CD8-positive, alpha-beta memory T cell (primary cell): ENCODE measurements around the gene PCNX4. TPM values are rescaled to one million over a fixed set of nuclear protein-coding genes. Genes with fewer than 3 reads are reported as not detected.

Experiments
- CTCF ChIA-PET: fragments of 350-600 bp; sonication (Branson Sonifier 250); formaldehyde crosslinking; loops from one replicate; lab custom pipeline; 2021; ENCODE audit warnings: antibody characterized with exemption; lab: Charles Lee
- POLR2A ChIA-PET: fragments of 350-600 bp; sonication (Branson Sonifier 250); formaldehyde crosslinking; loops from one replicate; lab custom pipeline; 2021; ENCODE audit warnings: antibody characterized with exemption; lab: Charles Lee
- DNase-seq, 5 donors: peaks; one replicate each; pipeline versions ENCODE4 v3.0.0 to v3.0.0-alpha.2; 2020 to 2022; ENCODE audit warnings: mixed read lengths in 1 of 5
- H3K27ac ChIP-seq: one replicate; pipeline ENCODE4 v1.7.0; 2013; ENCODE audit warnings: low read depth, mild to moderate bottlenecking, low read length, moderate library complexity
- H3K27me3 ChIP-seq: 2 replicates; pipeline ENCODE4 v1.7.0; 2013; ENCODE audit warnings: low read length, mild to moderate bottlenecking; ENCODE audit not compliant: insufficient read depth, poor library complexity, severe bottlenecking
- H3K36me3 ChIP-seq: 2 replicates; pipeline ENCODE4 v1.7.0; 2013; ENCODE audit warnings: mild to moderate bottlenecking, low read length, moderate library complexity; ENCODE audit not compliant: insufficient read depth
- H3K4me1 ChIP-seq: 2 replicates; pipeline ENCODE4 v1.7.0; 2013; ENCODE audit warnings: mild to moderate bottlenecking, low read length, moderate library complexity; ENCODE audit not compliant: insufficient read depth
- H3K4me3 ChIP-seq: 2 replicates; pipeline ENCODE4 v1.7.0; 2013; ENCODE audit warnings: mild to moderate bottlenecking, low read length
- H3K9me3 ChIP-seq: 2 replicates; pipeline ENCODE4 v1.7.0; 2013; ENCODE audit warnings: mild to moderate bottlenecking, low read length
- H3K27ac Mint-ChIP-seq, 8 donors: one replicate each; pipeline ENCODE4 v1.8.0; 2020 to 2021; ENCODE audit warnings: mixed read lengths in 8 of 8, mild to moderate bottlenecking in 6 of 8, inconsistent platforms in 3 of 8, moderate library complexity in 3 of 8
- H3K27me3 Mint-ChIP-seq, 2 donors: one replicate each; pipeline ENCODE4 v1.8.0; 2020 to 2021; ENCODE audit warnings: mixed read lengths in 2 of 2, mild to moderate bottlenecking in 1 of 2, moderate library complexity in 1 of 2
- H3K36me3 Mint-ChIP-seq, 3 donors: one replicate each; pipeline ENCODE4 v1.8.0; 2020 to 2021; ENCODE audit warnings: mixed read lengths in 3 of 3, inconsistent platforms in 1 of 3, mild to moderate bottlenecking in 1 of 3
- H3K4me1 Mint-ChIP-seq, 3 donors: one replicate each; pipeline ENCODE4 v1.8.0; 2020 to 2021; ENCODE audit warnings: mixed read lengths in 3 of 3, inconsistent platforms in 1 of 3, mild to moderate bottlenecking in 1 of 3
- H3K4me3 Mint-ChIP-seq, 7 donors: one replicate each; pipeline ENCODE4 v1.8.0; 2020 to 2021; ENCODE audit warnings: mixed read lengths in 7 of 7, mild to moderate bottlenecking in 6 of 7, moderate library complexity in 4 of 7, inconsistent platforms in 2 of 7
- H3K9me3 Mint-ChIP-seq, 5 donors: one replicate each; pipeline ENCODE4 v1.8.0; 2020 to 2022; ENCODE audit warnings: mixed read lengths in 5 of 5, mild to moderate bottlenecking in 3 of 5, moderate library complexity in 2 of 5, inconsistent platforms in 1 of 5
- polyA plus RNA-seq: library from polyadenylated mRNA; unstranded; fragments of 300-500 nt; fragmentation: Illumina TruSeq; gene quantifications from one replicate; pipeline ENCODE4 v1.2.3, GENCODE V29; 2021
- total RNA-seq, 2 experiments: library from RNA; stranded (reverse); gene quantifications; one replicate each; pipeline ENCODE4 v1.2.3, GENCODE V29; 2021

The PCNX4 gene
- total and polyA plus RNA-seq, 3 experiments from 2014 or later, result 21.4 to 43.5 (median 38.8) TPM

- H3K4me3 Mint-ChIP-seq, result no peak overlapping the region
- ChIA-PET POLR2A (no interaction called here), CTCF (interaction anchor here (0.7 kb wide), 1 partner anchor 9 kb away, joined by 3 read pairs; no protein-coding TSS in a partner anchor)
- no peaks in the 10 kb centered on the region for H3K9me3 Mint-ChIP-seq
- Histone ChIP-seq H3K27me3 (no peaks in the 10 kb centered on the region), H3K4me1 (no peaks in the 10 kb centered on the region), H3K9me3 (no peaks in the 10 kb centered on the region), H3K4me3 (no peak overlapping the region), H3K36me3 (no peaks in the 10 kb centered on the region), H3K27ac (no peak overlapping the region)
- no peak overlapping the region for H3K27ac Mint-ChIP-seq
- H3K4me1 Mint-ChIP-seq, result peaks cover 0 to 10% (median 2%) of the 10 kb centered on the region in 3 donors
- peaks cover 0 to 9% of the 10 kb centered on the region in 2 donors for H3K27me3 Mint-ChIP-seq
- peaks cover 0 to 3% (median 0%) of the 10 kb centered on the region in 3 donors for H3K36me3 Mint-ChIP-seq
- DNase-seq, result no peak
Measured at GRCh38 chr14:60215520-60216420, 124.0 kb downstream of the PCNX4 start.

GRCh38 chr14:60217713-60218112 is 126.0 kb downstream of the PCNX4 start:
- Histone ChIP-seq H3K4me1 (no peaks in the 10 kb centered on the region), H3K36me3 (no peaks in the 10 kb centered on the region), H3K9me3 (no peaks in the 10 kb centered on the region), H3K4me3 (no peak overlapping the region), H3K27ac (no peak overlapping the region), H3K27me3 (no peaks in the 10 kb centered on the region)
- H3K4me1 Mint-ChIP-seq, result peaks cover 0 to 11% (median 2%) of the 10 kb centered on the region in 3 donors
- ChIA-PET CTCF (no interaction called here), POLR2A (no interaction called here)
- H3K36me3 Mint-ChIP-seq, result no peaks in the 10 kb centered on the region
- no peak overlapping the region for H3K4me3 Mint-ChIP-seq
- no peak for DNase-seq
- H3K27ac Mint-ChIP-seq, result no peak overlapping the region
- H3K27me3 Mint-ChIP-seq, result peaks cover 0 to 6% of the 10 kb centered on the region in 2 donors
- no peaks in the 10 kb centered on the region for H3K9me3 Mint-ChIP-seq

Other genes with a start within 250 kb of the PCNX4 start
- gene RTN1, start 221.1 kb upstream of the PCNX4 start, total RNA-seq, result under 1 TPM in 1 of 2 experiments, not detected in 1; 0.13 TPM
- not detected for gene RTN1, start 221.1 kb upstream of the PCNX4 start, polyA plus RNA-seq
- gene LRRC9, start 171.8 kb upstream of the PCNX4 start, total RNA-seq, result not detected
- gene LRRC9, start 171.8 kb upstream of the PCNX4 start, polyA plus RNA-seq, result not detected
- gene DHRS7, start 73.5 kb downstream of the PCNX4 start, total RNA-seq, result 10 to 100 TPM; 79.8 to 80.6 TPM
- 272 TPM for gene DHRS7, start 73.5 kb downstream of the PCNX4 start, polyA plus RNA-seq
- 10 to 100 TPM; 54.6 to 55.3 TPM for gene PPM1A, start 157.3 kb downstream of the PCNX4 start, total RNA-seq
- 22.3 TPM for gene PPM1A, start 157.3 kb downstream of the PCNX4 start, polyA plus RNA-seq